Nucleus accumbens (tissue), 56 donors: ENCODE results near the gene CNTROB.
A peak's percentile ranks its signal among the peaks of the same experiment; 100 is the strongest.

ENCODE experiments used
- DNase-seq, 56 donors: peaks; one replicate each; lab custom pipeline; 2025; lab: John Stamatoyannopoulos, UW

The CNTROB gene

DNA sequence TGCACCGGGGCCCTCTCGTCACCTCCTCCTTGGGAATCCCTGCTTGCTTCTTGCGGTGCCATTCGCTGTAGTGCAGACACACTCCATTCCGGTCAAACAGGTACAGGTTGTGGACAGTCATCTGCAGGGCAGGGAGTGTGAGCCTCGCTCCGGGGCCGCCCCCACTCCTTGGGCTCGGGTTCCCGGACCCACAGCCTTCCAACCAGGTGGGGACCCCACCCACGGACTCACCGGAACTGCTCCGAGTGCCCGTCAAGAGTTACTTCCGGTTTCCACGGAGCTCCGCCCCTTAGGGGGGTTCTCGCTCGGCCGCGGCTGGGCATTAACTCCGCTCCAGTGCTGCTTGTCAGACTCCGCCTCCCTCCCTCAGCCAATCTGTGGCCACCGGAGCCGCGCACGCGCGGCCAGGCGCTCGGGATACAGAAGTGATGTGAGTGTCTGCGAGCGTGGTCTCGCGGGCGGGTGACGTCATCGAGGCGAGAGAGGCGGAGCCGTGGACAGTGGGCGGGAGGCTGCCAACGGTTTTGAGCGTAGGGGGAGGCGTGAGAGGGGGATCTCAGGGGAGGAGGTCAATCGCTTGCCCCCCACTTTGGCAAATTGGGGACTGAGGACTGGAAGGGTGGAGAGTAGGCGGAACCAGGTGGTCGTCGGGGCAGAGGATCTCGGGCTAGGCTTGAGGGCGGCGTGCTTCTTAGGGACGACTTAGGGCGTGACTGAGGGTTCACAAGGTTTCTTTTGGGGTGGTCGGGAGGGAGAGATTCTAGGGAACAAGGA, at the start of gene CNTROB, which contains the start of gene TRAPPC1:
TSS of gene CNTROB (plus strand) at position 498 of the 774 bp plus-strand sequence. CDS start 874 bp downstream, outside the sequence.
TSS of gene TRAPPC1 (minus strand) at position 238 of the 774 bp plus-strand sequence. CDS start at position 121, 117 bp downstream.
- DNase-seq: peak; percentile 93 to 100 (median 99)

DNA sequence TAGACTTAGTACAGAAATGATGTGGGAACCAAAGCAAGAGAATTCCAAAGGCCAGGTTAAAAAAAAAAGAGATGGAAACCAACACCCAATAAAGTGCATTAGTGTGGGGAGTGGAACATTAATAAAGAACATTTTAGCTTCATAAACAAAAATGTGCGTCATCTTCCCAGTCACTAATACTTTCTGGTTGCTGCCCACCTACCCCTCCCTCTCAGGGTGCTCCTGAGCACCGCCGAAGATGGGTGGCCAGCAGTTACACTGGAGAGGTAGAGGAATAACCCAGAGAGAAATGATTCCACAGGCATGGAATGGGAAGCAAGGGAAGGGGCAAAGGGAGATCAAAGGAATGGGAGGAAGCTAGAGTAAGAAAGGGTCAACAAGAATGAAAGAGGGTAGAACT, 49.4 kb upstream of the CNTROB start:
- DNase-seq: no peak

DNA sequence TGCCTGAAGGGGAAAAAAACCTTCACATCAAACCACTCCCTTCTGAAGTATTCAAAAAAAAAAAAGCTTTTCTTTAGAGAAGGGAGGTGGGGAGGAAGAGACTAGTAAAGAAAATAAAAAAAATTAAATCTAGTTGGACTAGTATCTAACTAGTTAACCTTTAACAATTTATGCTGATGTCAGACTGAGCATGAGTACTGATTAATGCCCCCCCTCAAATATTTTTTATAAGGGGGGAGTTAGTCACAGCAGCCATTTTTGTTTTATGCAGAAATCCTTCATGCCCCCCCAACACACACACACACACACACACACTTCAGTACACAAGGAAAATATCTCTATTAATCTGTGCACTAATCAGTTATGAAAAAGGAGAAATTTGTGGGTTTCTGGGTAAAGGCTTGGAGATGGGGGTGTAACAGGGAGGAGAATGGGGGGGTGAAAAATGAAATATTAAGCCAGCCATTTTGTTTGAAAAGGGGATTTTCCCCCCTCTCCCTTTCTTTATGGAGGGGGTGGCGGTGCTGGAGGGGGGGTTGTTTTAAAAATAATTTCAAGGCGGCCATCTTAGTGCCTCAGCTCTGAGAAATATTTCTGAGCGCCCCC, 48.1 kb upstream of the CNTROB start:
- DNase-seq: no peak

GRCh38 chr17:7884581-7885366, 47.2 kb upstream of the CNTROB start:
- DNase-seq: peak in 1 of 56 donors; percentile 44

- peak in 11 of 56 donors; percentile 4 to 55 (median 24) for DNase-seq
Observed at GRCh38 chr17:7885367-7886226, 46.4 kb upstream of the CNTROB start.

GRCh38 chr17:7886227-7887037, 45.6 kb upstream of the CNTROB start:
- peak in 4 of 56 donors; percentile 14 to 45 (median 24) for DNase-seq

DNA sequence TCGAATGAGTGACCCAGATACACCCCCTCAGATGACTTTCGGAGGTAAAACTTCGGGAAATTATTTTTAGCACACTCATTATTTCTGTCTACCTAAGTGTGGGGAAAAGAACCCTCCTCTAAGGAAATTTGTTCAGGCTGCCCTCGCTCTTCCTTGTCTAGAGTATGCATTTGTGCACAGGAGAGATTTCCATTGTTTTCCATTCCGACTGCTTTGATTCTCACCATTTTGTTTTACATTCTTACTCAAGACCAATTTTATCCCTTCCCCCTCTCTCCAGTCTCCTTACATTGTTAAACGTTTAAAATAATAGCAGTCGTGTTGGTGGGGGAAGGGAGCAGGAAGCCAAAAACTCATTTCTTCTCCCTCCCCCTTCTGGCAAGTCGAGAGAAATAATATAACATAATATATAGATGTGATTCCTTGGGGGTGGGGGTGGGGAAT, 44.9 kb upstream of the CNTROB start:
- no peak for DNase-seq

GRCh38 chr17:7887482-7888183, 44.4 kb upstream of the CNTROB start:
- peak in 55 of 56 donors; percentile 34 to 93 (median 80) for DNase-seq

DNA sequence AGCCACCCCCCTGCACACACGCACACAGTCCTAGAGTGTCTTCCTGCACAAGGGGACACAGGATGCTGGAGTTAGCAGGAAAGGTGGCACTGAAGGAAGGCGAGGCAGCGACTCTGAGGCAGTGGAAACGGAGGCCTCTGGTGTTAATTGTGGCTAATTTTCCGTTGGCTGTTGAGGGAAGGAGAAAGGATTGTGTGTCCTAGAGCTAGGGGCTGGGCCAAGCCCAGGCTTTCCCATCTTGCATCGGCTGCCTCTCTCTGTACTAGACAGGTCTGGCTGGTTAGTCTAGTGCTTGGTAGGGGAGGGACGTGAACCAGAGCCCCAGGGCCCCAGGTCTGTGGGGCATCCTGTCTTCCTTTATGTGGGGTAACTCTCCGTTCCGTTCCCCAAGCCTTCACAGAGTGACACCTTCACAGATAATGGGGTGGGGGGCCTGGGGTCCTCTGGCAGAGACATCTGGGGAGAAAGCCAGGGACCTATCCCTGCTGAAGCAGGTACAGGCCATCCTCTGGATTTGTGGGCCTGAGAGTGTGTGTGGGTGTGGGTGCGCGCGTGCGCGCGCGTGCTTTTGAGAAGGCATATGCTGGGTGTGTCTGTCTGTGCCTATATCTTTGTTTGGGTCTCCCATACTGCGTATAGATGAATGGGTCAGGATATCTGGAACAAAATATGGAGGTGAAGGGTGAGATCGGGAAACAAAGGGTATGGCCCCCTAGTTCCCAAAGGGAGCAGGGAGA, 43.7 kb upstream of the CNTROB start, which contains the start of gene CHD3:
TSS of gene CHD3 (plus strand) at position 606 of the 737 bp plus-strand sequence. CDS start 212 bp downstream, outside the sequence.
- peak in 8 of 56 donors; percentile 9 to 40 (median 22) for DNase-seq

DNA sequence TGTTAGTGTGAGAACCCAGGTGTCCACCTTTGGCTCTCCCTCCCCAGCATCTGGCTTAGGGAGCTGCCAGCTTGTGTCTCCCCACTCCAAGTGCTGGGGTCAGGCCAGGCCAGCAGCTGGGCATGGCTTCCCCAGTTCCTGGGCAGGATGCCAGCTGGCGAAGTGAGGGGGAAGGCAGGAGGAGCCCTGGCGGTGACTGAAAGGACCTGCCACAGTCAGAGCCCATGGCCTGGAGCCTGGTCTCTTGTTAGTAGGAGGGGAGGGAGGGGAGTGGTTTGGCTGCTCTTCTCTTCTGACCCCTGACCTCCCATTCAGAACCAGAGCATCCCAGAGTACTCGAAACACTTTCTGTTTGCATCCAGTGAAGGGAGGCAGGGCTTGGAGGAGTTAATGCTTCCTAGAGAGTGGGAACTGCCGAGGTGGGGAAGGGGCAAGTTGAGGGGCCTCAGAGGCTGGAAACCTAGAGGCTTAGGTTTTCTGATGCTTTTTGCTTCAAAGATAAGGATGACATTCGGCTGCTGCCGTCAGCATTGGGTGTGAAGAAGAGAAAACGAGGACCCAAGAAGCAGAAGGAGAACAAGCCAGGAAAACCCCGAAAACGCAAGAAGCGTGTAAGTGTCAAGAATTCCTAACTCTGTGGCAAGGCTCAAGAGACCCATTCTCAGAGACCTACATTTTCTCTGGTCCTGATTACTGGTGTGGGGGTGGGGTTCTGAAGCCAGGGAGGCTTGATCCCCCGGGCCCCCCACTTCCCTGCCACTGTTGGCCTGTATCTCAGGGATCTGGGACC, 42.6 kb upstream of the CNTROB start:
- peak; percentile 50 to 99 (median 93) for DNase-seq

GRCh38 chr17:7893187-7893880, 38.7 kb upstream of the CNTROB start:
- no peak for DNase-seq

DNA sequence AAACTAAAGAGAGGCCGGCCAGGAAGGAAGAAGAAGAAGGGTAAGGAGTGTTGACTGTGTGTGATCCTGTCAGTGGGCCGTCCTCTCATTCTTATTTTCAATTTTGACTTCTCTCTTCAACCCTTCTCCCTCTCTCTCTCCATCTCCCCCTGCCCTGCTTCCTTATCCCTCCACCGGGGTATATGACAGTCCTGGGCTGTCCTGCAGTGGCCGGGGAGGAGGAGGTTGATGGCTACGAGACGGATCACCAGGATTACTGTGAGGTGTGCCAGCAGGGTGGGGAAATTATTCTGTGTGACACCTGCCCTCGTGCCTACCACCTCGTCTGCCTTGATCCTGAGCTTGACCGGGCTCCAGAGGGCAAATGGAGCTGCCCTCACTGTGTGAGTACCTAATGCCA, 37.8 kb upstream of the CNTROB start:
- no peak for DNase-seq

DNA sequence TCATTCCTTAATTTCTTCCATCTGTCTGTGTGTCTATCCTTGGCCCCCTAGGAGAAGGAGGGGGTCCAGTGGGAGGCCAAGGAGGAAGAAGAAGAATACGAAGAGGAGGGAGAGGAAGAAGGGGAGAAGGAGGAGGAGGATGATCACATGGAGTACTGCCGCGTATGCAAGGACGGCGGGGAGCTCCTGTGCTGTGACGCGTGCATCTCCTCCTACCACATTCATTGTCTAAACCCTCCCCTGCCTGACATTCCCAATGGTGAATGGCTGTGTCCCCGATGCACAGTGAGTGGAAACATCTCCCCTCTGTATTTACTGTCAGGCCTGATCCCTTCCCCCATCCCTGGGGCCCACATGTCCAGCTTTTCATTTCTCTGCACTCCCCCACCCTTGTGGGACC, 37.1 kb upstream of the CNTROB start:
- DNase-seq: peak in 8 of 56 donors; percentile 16 to 49 (median 38)

DNA sequence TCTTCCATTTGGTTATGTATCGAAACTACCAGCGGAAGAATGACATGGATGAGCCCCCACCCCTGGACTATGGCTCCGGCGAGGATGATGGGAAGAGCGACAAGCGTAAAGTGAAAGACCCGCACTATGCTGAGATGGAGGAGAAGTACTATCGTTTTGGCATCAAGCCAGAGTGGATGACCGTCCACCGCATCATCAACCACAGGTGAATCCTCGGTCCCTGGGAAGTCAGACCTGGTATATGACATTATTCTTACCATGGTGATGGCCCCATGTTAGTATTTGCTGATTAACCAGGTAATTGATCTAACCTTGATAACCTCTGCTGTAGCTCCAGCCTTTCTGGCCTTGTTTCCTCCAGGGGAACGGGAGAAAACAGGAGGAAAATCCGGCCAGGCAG, 34.9 kb upstream of the CNTROB start:
- no peak for DNase-seq

DNA sequence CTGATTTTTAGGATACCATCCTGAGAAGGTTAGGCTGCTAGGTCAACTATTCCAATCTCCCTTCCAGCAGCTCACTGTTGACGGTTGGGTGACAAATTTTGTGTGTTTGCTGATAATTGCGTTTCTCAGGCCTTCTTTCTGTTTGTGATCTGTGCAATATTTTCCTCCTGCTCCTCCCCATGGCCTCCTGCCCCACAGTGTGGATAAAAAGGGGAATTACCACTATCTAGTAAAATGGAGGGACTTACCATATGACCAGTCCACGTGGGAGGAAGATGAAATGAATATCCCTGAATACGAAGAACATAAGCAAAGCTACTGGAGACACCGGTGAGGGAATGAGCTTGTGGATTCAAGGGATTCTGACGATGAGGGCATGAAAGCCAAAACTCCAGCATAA, 34.2 kb upstream of the CNTROB start:
- DNase-seq: peak in 15 of 56 donors; percentile 4 to 50 (median 16)
